UCSD-AML1 (cell line): ENCODE data around the gene NOTO.
A peak's percentile ranks its signal among the peaks of the same experiment; 100 is the strongest.
"Not testable (repeated sequence)": the region's sequence is repeated elsewhere in the genome, so short reads cannot be mapped to it uniquely, and the experiment has no call there.

Experiments
- DNase-seq: peaks from one replicate; lab custom pipeline; 2025; ENCODE audit not compliant: unreplicated experiment; lab: John Stamatoyannopoulos, UW

Gene NOTO

GRCh38 chr2:73202156-73203054 is at the start of gene NOTO:
NOTO (plus strand) TSS chr2:73202574; CDS start chr2:73202667, 93 bp downstream.
- no peak for DNase-seq

GRCh38 chr2:73156539-73157124 is 45.7 kb upstream of the NOTO start:
- peak; percentile 72 for DNase-seq

GRCh38 chr2:73162856-73163391 is 39.5 kb upstream of the NOTO start:
- DNase-seq = no peak

GRCh38 chr2:73163483-73164367 is 38.6 kb upstream of the NOTO start:
- DNase-seq = peak; percentile 73

- not testable (repeated sequence) for DNase-seq
Measured at GRCh38 chr2:73165978-73166377, 36.4 kb upstream of the NOTO start.

- DNase-seq = not testable (repeated sequence)
Measured at GRCh38 chr2:73166813-73167212, 35.6 kb upstream of the NOTO start.

GRCh38 chr2:73168348-73168747 is 34.0 kb upstream of the NOTO start:
- DNase-seq = not testable (repeated sequence)

- not testable (repeated sequence) for DNase-seq
Measured at GRCh38 chr2:73170341-73170740, 32.0 kb upstream of the NOTO start.

GRCh38 chr2:73172963-73173362 is 29.4 kb upstream of the NOTO start:
- no peak for DNase-seq

- DNase-seq = no peak
Measured at GRCh38 chr2:73173781-73174180, 28.6 kb upstream of the NOTO start.

GRCh38 chr2:73174244-73174643 is 28.1 kb upstream of the NOTO start:
- DNase-seq = no peak

GRCh38 chr2:73174941-73175662 is 27.3 kb upstream of the NOTO start:
- DNase-seq = no peak

GRCh38 chr2:73175663-73176204 is 26.6 kb upstream of the NOTO start:
- peak; percentile 68 for DNase-seq

GRCh38 chr2:73176205-73176880 is 26.0 kb upstream of the NOTO start:
- DNase-seq = no peak

GRCh38 chr2:73176881-73177644 is 25.3 kb upstream of the NOTO start:
- peak; percentile 89 for DNase-seq

GRCh38 chr2:73177645-73178255 is 24.6 kb upstream of the NOTO start:
- DNase-seq = no peak

GRCh38 chr2:73185965-73186364 is 16.4 kb upstream of the NOTO start:
- no peak for DNase-seq

- DNase-seq = no peak
Measured at GRCh38 chr2:73187549-73187948, 14.8 kb upstream of the NOTO start.
